ENCODE measurements around the gene ARL1. TPM values are rescaled to one million over a fixed set of nuclear protein-coding genes. Genes with fewer than 3 reads are reported as not detected.

Gene ARL1
- total and polyA plus RNA-seq, 9 of the 15 experiments (the other 6 are each of a cell fraction or from before 2014, with no cell fraction given): 53.0 to 127 (median 68.6) TPM

- TF ChIP-seq CEBPZ (IDR thresholded peaks at IDR 0.05; ENCODE audit: borderline replicate concordance, low read depth, low read length): no peak
- TF ChIP-seq DEAF1 (CRISPR knock-in tag; IDR thresholded peaks at IDR 0.05): peak; percentile 78
- no peak for TF ChIP-seq NFXL1 (CRISPR knock-in tag; IDR thresholded peaks at IDR 0.05)
- TF ChIP-seq USF1 (CRISPR knock-in tag; IDR thresholded peaks at IDR 0.05): no peak
- no peak for TF ChIP-seq HNRNPLL (IDR thresholded peaks at IDR 0.05; ENCODE audit: low read depth, low read length, poor library complexity, severe bottlenecking)
- no peak for TF ChIP-seq HDGF (IDR thresholded peaks at IDR 0.05)
- no peak for TF ChIP-seq ATF7 (IDR thresholded peaks at IDR 0.05)
- TF ChIP-seq RBM25 (IDR thresholded peaks at IDR 0.05; ENCODE audit: low read depth, low read length, severe bottlenecking): peak; percentile 19
- no peak for TF ChIP-seq NFATC3 (IDR thresholded peaks at IDR 0.05)
- no peak for TF ChIP-seq HES1 (IDR thresholded peaks at IDR 0.05; ENCODE audit: low read depth)
- no peak for TF ChIP-seq CGGBP1 (CRISPR knock-in tag; IDR thresholded peaks at IDR 0.05)
- no peak for TF ChIP-seq ZNF140 (CRISPR knock-in tag; IDR thresholded peaks at IDR 0.05)
- no peak for TF ChIP-seq ZNF655 (CRISPR knock-in tag; IDR thresholded peaks at IDR 0.05)
- peak; percentile 38 to 75 (median 58); a peak in 5 of 6 replicates for TF ChIP-seq CTCF (IDR thresholded peaks at IDR 0.05 in 2 of 3, conservative IDR thresholded peaks at IDR 0.05 in 1 of 3; ENCODE audit: insufficient read depth in 2 of 3, low read depth in 1 of 3, low read length in 3 of 3)
- TF ChIP-seq KHSRP (IDR thresholded peaks at IDR 0.05): no peak
- no peak for TF ChIP-seq TGIF2 (CRISPR knock-in tag; IDR thresholded peaks at IDR 0.05)
Measured at GRCh38 chr12:101414533-101415119, 7.1 kb upstream of the ARL1 start (continued).

Data from K562 (cell line).